Neuron (in vitro differentiated cells): ENCODE results near the gene CDH13.

Experiments
- H2AFZ ChIP-seq: one replicate; pipeline ENCODE4 v1.6.1; 2013; ENCODE audit warnings: low read depth, mild to moderate bottlenecking, inconsistent platforms, low read length, moderate library complexity
- H3K27me3 ChIP-seq: one replicate; pipeline ENCODE4 v1.6.1; 2013; ENCODE audit warnings: low read length; ENCODE audit not compliant: insufficient read depth
- H3K36me3 ChIP-seq: one replicate; pipeline ENCODE4 v1.6.1; 2013; ENCODE audit warnings: low read length; ENCODE audit not compliant: insufficient read depth
- H3K4me1 ChIP-seq: one replicate; pipeline ENCODE4 v1.6.1; 2013; ENCODE audit warnings: low read length; ENCODE audit not compliant: insufficient read depth
- H3K4me3 ChIP-seq: 2 replicates; pipeline ENCODE4 v1.5.1; 2013; ENCODE audit warnings: mild to moderate bottlenecking, low read length, moderate library complexity
- H3K9me3 ChIP-seq: one replicate; pipeline ENCODE4 v1.6.1; 2013; ENCODE audit warnings: low read length

Gene CDH13

DNA sequence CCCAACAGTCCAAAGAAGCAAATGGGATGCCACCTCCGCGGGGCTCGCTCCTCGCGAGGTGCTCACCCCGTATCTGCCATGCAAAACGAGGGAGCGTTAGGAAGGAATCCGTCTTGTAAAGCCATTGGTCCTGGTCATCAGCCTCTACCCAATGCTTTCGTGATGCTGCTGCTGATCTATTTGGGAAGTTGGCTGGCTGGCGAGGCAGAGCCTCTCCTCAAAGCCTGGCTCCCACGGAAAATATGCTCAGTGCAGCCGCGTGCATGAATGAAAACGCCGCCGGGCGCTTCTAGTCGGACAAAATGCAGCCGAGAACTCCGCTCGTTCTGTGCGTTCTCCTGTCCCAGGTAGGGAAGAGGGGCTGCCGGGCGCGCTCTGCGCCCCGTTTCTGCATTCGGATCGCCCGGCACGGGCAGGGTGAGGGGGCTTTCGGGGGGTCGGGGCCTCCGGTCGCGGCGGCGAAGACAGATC lies at the start of gene CDH13:
Gene CDH13 (plus strand): TSS at position 179 of the 471 bp plus-strand sequence.
- no peaks in the 10 kb centered on the region for H3K9me3 ChIP-seq
- no peak within 1 kb of the TSS for H2AFZ ChIP-seq
- H3K27me3 ChIP-seq: peaks cover 60% of the 10 kb centered on the region
- no peaks in the 10 kb centered on the region for H3K36me3 ChIP-seq
- H3K4me1 ChIP-seq: no peaks in the 10 kb centered on the region
- no peak within 1 kb of the TSS for H3K4me3 ChIP-seq

- H2AFZ ChIP-seq: no peak overlapping the region
- H3K9me3 ChIP-seq: no peaks in the 10 kb centered on the region
- H3K4me3 ChIP-seq: no peak overlapping the region
- H3K36me3 ChIP-seq: no peaks in the 10 kb centered on the region
- no peaks in the 10 kb centered on the region for H3K4me1 ChIP-seq
- H3K27me3 ChIP-seq: no peaks in the 10 kb centered on the region
These were observed 46.4 kb upstream of the CDH13 start for GRCh38 chr16:82580298-82580890.

- H3K4me1 ChIP-seq: no peaks in the 10 kb centered on the region
- no peaks in the 10 kb centered on the region for H3K27me3 ChIP-seq
- H3K36me3 ChIP-seq: no peaks in the 10 kb centered on the region
- H3K9me3 ChIP-seq: no peaks in the 10 kb centered on the region
- no peak overlapping the region for H3K4me3 ChIP-seq
- H2AFZ ChIP-seq: no peak overlapping the region
These were observed 43.8 kb upstream of the CDH13 start for GRCh38 chr16:82582975-82583374.

DNA sequence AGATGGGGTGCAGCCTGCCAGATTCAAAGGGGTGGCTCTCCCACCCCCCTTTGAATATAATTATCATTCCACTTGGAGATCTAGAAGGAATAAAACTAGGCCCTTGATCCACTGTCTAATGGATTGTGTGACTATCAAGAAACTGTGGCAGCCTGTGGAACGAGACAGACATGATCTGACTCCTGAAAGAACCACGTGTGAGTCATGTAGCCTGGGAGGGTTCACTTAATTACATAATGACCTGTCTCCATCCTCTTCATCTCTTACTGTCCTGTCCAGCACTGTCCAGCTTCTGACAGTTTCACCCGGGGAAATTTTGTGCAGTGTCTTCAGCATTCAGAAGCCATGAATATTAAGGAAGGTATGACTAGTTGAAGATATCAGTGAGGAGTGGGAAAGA lies 43.3 kb upstream of the CDH13 start:
- H3K9me3 ChIP-seq: no peaks in the 10 kb centered on the region
- H3K4me1 ChIP-seq: no peaks in the 10 kb centered on the region
- no peaks in the 10 kb centered on the region for H3K36me3 ChIP-seq
- no peak overlapping the region for H3K4me3 ChIP-seq
- no peak overlapping the region for H2AFZ ChIP-seq
- no peaks in the 10 kb centered on the region for H3K27me3 ChIP-seq

DNA sequence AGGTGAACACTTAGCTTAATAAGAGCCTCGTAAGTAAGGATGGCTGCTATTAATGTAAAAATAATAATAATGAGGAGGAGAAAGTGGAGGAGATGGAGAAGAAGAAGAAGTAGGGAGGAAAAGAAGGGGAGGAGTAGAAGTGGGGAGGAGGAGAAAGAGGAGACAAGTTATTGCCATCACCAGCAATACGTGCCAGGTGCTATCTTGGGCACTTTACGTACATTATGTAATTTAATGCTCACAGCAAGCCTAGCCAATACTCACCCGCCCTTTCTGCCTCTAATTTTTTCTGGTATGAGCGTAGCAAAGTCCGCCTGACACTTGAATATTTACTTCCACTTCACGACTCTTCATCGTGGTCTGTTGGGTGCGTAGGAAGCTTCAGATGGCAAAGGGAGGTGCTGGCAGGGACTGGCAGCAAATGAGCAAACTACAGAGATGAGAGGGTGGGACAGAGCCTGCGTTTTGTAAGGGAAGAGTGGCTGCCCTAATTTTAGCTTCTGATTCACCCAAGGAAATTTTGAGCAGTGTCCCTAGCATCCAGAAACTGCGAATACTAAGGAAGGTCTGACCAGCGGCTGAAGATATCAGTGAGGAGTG lies 42.1 kb upstream of the CDH13 start:
- Histone ChIP-seq H3K36me3 (no peaks in the 10 kb centered on the region), H2AFZ (no peak overlapping the region), H3K27me3 (no peaks in the 10 kb centered on the region), H3K4me3 (no peak overlapping the region), H3K9me3 (no peaks in the 10 kb centered on the region), H3K4me1 (no peaks in the 10 kb centered on the region)

GRCh38 chr16:82585675-82586074 lies 41.1 kb upstream of the CDH13 start:
- Histone ChIP-seq H3K4me3 (no peak overlapping the region), H2AFZ (no peak overlapping the region), H3K36me3 (no peaks in the 10 kb centered on the region), H3K9me3 (no peaks in the 10 kb centered on the region), H3K4me1 (no peaks in the 10 kb centered on the region), H3K27me3 (no peaks in the 10 kb centered on the region)

DNA sequence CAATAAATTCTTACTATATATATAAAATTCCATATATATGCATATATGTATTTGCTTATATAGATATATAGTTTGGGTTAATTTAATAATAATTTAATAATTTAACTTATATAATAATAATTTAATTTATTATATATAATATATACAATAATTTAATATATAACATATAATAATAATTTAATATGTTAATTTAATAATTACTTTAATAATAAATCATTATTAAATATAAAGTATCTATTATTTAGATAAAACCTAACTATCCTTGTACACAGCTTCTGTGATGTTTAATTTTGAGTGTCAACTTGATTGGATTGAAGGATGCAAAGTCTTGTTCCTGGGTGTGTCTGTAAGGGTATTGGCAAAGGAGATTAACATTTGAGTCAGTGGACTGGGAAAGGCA lies 40.6 kb upstream of the CDH13 start:
- Histone ChIP-seq H3K4me1 (no peaks in the 10 kb centered on the region), H3K9me3 (no peaks in the 10 kb centered on the region), H3K4me3 (no peak overlapping the region), H3K36me3 (no peaks in the 10 kb centered on the region), H2AFZ (no peak overlapping the region), H3K27me3 (no peaks in the 10 kb centered on the region)

GRCh38 chr16:82587289-82587688 lies 39.5 kb upstream of the CDH13 start:
- no peak overlapping the region for H2AFZ ChIP-seq
- no peaks in the 10 kb centered on the region for H3K4me1 ChIP-seq
- no peaks in the 10 kb centered on the region for H3K9me3 ChIP-seq
- no peaks in the 10 kb centered on the region for H3K36me3 ChIP-seq
- H3K4me3 ChIP-seq: no peak overlapping the region
- no peaks in the 10 kb centered on the region for H3K27me3 ChIP-seq

- Histone ChIP-seq H2AFZ (no peak overlapping the region), H3K4me3 (no peak overlapping the region), H3K36me3 (no peaks in the 10 kb centered on the region), H3K4me1 (no peaks in the 10 kb centered on the region), H3K9me3 (no peaks in the 10 kb centered on the region), H3K27me3 (no peaks in the 10 kb centered on the region)
These were observed 37.4 kb upstream of the CDH13 start for GRCh38 chr16:82589407-82589806.

DNA sequence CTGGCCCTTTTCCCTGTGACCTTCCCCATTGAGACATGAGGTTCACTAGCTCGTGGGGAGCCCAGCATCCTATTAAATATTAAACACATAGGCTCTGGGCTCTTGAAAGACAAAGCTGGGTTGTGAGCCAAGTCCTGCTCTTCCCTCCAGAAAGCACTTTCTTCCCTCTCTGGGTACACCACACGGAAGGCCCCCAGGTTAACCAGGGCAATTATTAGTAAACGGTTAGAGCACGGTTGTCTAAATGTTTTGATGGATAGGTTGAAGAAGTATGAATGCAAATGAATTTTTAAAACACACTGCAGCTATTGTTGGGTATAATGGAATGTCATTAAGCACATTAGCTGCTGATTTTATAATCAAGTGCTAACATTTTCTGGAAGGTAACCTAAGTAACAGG lies 32.7 kb upstream of the CDH13 start:
- H2AFZ ChIP-seq: no peak overlapping the region
- no peaks in the 10 kb centered on the region for H3K27me3 ChIP-seq
- H3K9me3 ChIP-seq: no peaks in the 10 kb centered on the region

DNA sequence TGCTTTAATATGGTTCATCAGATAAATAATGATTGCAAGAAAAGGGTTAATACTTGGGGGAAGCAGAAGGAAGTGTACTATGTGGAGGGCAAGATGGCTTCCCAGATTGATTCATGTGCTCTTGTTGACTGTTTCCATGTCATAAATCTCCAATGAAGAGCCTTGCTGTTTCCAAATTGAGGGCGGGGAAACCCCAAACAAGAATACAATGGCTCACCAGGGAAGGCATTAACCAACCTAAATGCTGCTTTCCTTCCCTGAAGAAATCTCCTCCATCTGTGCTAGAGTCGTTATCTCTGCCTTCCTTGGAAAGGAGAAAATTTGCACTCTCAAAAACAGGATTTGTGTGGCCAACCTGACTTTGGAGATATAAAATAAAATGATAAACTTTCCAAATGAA lies 28.0 kb upstream of the CDH13 start:
- no peaks in the 10 kb centered on the region for H3K36me3 ChIP-seq
- H3K27me3 ChIP-seq: no peaks in the 10 kb centered on the region
- no peaks in the 10 kb centered on the region for H3K4me1 ChIP-seq
- H3K9me3 ChIP-seq: no peaks in the 10 kb centered on the region
- H2AFZ ChIP-seq: no peak overlapping the region
- H3K4me3 ChIP-seq: no peak overlapping the region

More for the DNA sequence above, 32.7 kb upstream of the CDH13 start:
- no peaks in the 10 kb centered on the region for H3K4me1 ChIP-seq
- H3K36me3 ChIP-seq: no peaks in the 10 kb centered on the region
- H3K4me3 ChIP-seq: no peak overlapping the region

GRCh38 chr16:82601989-82602640 lies 24.7 kb upstream of the CDH13 start:
- Histone ChIP-seq H3K4me3 (no peak overlapping the region), H3K4me1 (peaks cover 3% of the 10 kb centered on the region), H3K27me3 (no peaks in the 10 kb centered on the region), H3K36me3 (no peaks in the 10 kb centered on the region), H3K9me3 (no peaks in the 10 kb centered on the region), H2AFZ (no peak overlapping the region)

GRCh38 chr16:82603784-82604411 lies 22.9 kb upstream of the CDH13 start:
- Histone ChIP-seq H2AFZ (no peak overlapping the region), H3K36me3 (no peaks in the 10 kb centered on the region), H3K9me3 (no peaks in the 10 kb centered on the region), H3K4me1 (peaks cover 3% of the 10 kb centered on the region), H3K4me3 (no peak overlapping the region), H3K27me3 (no peaks in the 10 kb centered on the region)
